ENCODE measurements around the gene ERF.
A peak's percentile ranks its signal among the peaks of the same experiment; 100 is the strongest.

The ERF gene

DNA sequence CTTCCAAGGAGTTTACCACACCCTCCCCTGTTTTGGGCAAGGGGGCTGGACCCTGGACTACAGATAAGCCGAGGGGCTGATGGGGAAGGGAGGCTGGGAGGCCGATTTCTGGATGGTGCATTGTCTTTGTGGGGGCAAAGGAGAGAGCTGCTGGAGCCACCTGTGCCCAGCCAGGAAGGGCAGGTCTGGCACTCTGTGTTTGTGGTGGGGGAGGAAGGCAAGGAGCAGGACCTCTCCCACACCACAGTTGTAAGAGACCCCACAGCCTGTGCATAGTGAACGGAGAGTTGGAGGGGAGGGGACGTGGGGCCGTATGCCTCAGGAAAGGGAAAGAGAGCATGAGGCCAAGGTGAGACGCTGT is 31.0 kb upstream of the ERF start:
- Histone ChIP-seq H3K27me3 (ENCODE audit: insufficient read depth, low read length) (no peaks in the 10 kb centered on the region), H3K9me3 (ENCODE audit: insufficient read depth, low read depth, low read length) (no peaks in the 10 kb centered on the region), H3K27ac (ENCODE audit: low read length) (no peak overlapping the region), H3K4me1 (ENCODE audit: insufficient read depth, low read length) (peaks cover 24% of the 10 kb centered on the region), H3K4me3 (ENCODE audit: low read length) (peak overlapping the region; percentile 70; the same call in 1 of the 2 replicates), H3K36me3 (ENCODE audit: insufficient read depth, low read depth, low read length) (peaks cover 40% of the 10 kb centered on the region), H3K9ac (ENCODE audit: low read depth, low read length) (no peak overlapping the region; the same call in 1 of the 2 replicates)

DNA sequence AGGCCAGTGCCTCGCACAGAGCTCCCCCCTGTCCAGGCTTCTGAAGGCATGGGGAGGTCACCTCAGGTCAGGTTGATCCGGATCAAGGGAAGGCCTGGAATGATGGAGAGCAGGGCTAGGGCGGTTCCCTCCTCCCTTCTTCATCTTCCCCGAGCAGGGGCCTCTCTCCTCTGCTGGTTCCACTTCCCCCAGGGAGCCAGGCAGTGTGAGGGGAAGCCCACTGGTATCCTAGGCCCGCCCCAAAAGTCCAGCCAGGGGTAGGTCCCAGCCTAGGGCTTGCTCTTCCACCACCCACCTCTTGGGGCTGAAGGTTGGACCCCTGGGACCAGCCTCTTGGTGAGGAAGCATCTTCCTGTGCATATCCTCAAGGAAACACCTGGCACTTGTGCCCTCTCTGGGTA is 30.6 kb upstream of the ERF start:
- peak overlapping the region; percentile 70 for H3K4me3 ChIP-seq (ENCODE audit: low read length)

DNA sequence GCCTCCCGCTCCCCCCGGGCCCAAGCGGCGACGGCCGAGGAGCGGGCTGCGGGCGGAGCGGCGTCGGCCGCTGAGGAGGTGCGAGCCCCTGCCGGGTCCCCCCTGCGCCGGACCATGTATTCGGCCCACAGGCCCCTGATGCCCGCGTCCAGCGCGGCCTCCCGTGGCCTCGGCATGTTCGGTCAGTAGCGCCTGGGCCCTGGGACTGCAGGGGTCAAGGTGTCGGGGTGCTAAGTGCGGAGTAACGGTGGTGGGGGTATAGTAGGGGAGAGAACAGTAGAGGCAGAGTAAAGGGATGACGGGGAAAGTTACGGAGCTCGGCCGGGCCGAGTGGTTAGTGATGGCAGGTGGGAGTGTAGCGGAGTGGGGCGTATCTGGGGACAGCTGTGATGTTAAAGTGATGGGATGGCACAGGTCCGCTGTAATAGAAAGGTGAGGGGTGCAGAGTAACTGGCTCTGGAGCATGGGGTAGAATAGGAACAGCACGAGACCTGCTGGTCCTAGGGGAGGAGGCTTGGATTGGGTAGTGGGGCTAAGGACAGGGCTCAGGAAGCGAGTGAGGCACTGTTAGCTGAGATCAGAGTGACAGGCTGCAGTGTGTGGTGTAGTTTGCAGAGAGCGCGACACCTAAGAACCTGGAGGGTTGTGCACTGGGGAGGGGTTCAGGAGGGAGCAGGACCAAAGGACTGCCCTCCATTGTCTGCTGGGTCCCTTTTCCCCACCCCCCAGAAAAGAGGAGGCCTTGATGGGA is 29.8 kb upstream of the ERF start:
- Histone ChIP-seq H3K27me3 (ENCODE audit: insufficient read depth, low read length) (no peaks in the 10 kb centered on the region), H3K9ac (ENCODE audit: low read depth, low read length) (peak overlapping the region; percentile 73), H3K4me3 (ENCODE audit: low read length) (peak overlapping the region; percentile 70), H3K36me3 (ENCODE audit: insufficient read depth, low read depth, low read length) (peaks cover 28% of the 10 kb centered on the region), H3K27ac (ENCODE audit: low read length) (no peak overlapping the region), H3K9me3 (ENCODE audit: insufficient read depth, low read depth, low read length) (no peaks in the 10 kb centered on the region), H3K4me1 (ENCODE audit: insufficient read depth, low read length) (peaks cover 24% of the 10 kb centered on the region)

More for the DNA sequence above, 30.6 kb upstream of the ERF start:
- Histone ChIP-seq H3K9ac (ENCODE audit: low read depth, low read length) (peak overlapping the region; percentile 73; the same call in 1 of the 2 replicates), H3K27ac (ENCODE audit: low read length) (no peak overlapping the region), H3K4me1 (ENCODE audit: insufficient read depth, low read length) (peaks cover 24% of the 10 kb centered on the region), H3K36me3 (ENCODE audit: insufficient read depth, low read depth, low read length) (peaks cover 35% of the 10 kb centered on the region), H3K9me3 (ENCODE audit: insufficient read depth, low read depth, low read length) (no peaks in the 10 kb centered on the region), H3K27me3 (ENCODE audit: insufficient read depth, low read length) (no peaks in the 10 kb centered on the region)

DNA sequence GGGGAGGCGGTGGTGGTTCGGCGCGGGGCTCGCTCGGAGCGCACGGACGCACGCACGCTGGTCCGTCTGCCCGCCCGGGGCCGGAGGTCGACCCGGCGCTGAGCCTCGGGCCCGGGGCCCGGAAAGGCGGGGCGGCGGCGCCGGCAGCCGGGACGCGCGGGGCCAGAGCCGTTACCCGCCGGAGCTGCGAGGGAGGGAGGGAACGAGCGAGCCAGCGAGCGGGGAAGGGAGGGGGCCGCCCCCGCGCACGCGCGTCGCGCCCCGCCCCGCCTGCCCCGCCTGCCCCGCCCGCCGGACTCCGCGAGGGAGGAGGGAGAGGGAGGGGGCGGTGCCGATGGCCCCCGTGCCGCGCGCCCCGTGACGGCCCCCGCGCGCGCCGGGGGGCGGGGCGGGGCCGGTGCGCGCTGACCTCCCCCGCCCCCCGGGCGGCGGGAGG is 29.2 kb upstream of the ERF start:
- peaks cover 21% of the 10 kb centered on the region for H3K36me3 ChIP-seq (ENCODE audit: insufficient read depth, low read depth, low read length)
- H3K9ac ChIP-seq (ENCODE audit: low read depth, low read length), result no peak overlapping the region
- no peak overlapping the region for H3K27ac ChIP-seq (ENCODE audit: low read length)
- H3K27me3 ChIP-seq (ENCODE audit: insufficient read depth, low read length), result no peaks in the 10 kb centered on the region
- no peaks in the 10 kb centered on the region for H3K9me3 ChIP-seq (ENCODE audit: insufficient read depth, low read depth, low read length)
- H3K4me1 ChIP-seq (ENCODE audit: insufficient read depth, low read length), result peaks cover 24% of the 10 kb centered on the region
- no peak overlapping the region; the same call in 1 of the 2 replicates for H3K4me3 ChIP-seq (ENCODE audit: low read length)

DNA sequence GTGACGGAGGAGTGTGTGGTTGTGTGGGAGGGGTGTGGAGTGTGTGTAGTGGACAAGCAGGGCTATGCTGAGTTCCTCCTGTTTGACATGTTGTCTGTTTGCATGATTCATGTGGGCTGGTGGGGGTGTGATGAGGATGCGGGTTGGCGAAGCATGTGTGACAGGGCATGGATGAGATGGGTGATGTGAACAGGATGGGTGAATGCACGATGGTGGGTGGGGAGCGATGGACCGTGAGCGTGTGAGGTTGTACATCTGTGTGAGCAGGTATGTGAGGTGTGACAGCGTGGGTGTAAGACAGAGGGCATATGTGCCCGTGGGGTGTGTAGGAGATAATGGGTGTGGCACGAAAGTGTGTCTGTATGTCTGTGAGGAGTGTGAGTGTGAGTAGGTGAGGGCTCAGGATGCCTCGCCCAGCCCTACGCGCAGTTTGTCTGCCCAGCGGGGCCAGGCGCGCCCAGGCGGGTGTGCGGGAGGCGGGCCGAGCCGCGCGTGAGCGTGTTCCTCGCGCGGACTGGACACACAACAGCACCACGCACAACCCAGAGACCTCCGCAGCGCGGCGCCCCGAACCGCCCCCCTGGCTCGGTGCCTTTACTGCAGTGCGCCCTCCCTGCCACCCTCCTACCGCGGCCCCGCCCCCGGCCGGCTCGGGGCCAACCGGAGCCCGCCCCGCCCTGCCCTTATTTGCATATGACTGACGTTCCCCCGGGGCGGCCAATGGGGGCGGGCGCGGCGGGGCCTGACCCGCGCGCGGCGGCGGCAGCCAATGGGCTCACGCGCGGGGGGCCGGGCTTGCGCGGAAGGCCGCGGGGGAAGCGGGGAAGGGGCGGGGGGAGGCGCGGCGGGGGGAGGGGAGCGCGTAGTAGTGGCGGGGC is 28.5 kb upstream of the ERF start:
- peak overlapping the region; percentile 65; the same call in 1 of the 2 replicates for H3K9ac ChIP-seq (ENCODE audit: low read depth, low read length)
- peak overlapping the region; percentile 46 for H3K27ac ChIP-seq (ENCODE audit: low read length)
- peaks cover 14% of the 10 kb centered on the region for H3K36me3 ChIP-seq (ENCODE audit: insufficient read depth, low read depth, low read length)
- H3K4me1 ChIP-seq (ENCODE audit: insufficient read depth, low read length), result peaks cover 24% of the 10 kb centered on the region
- no peaks in the 10 kb centered on the region for H3K9me3 ChIP-seq (ENCODE audit: insufficient read depth, low read depth, low read length)
- H3K4me3 ChIP-seq (ENCODE audit: low read length), result peak overlapping the region; percentile 70
- H3K27me3 ChIP-seq (ENCODE audit: insufficient read depth, low read length), result no peaks in the 10 kb centered on the region

DNA sequence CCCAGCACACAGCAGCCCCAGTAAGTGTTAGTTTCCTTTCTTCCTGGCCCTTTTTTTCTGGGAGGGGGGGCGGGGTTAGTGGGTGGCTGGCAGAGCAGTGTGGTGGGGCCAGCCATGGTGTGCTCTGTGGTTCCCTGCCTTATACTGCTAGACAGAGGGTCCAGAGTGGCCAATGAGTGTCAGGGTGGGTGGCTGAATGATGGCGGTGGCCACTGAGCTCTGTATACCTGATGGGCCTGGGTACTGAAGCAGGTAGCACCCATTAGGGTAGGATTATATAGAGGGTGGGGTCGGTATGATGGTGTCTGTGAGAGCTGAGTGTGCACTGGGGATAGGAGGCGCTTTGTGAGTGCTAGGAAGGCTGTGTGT is 27.9 kb upstream of the ERF start:
- H3K4me3 ChIP-seq (ENCODE audit: low read length), result peak overlapping the region; percentile 70; the same call in 1 of the 2 replicates
- no peak overlapping the region; the same call in 1 of the 2 replicates for H3K9ac ChIP-seq (ENCODE audit: low read depth, low read length)
- H3K36me3 ChIP-seq (ENCODE audit: insufficient read depth, low read depth, low read length), result peaks cover 8% of the 10 kb centered on the region
- peaks cover 24% of the 10 kb centered on the region for H3K4me1 ChIP-seq (ENCODE audit: insufficient read depth, low read length)
- no peaks in the 10 kb centered on the region for H3K27me3 ChIP-seq (ENCODE audit: insufficient read depth, low read length)
- no peaks in the 10 kb centered on the region for H3K9me3 ChIP-seq (ENCODE audit: insufficient read depth, low read depth, low read length)
- H3K27ac ChIP-seq (ENCODE audit: low read length), result no peak overlapping the region

DNA sequence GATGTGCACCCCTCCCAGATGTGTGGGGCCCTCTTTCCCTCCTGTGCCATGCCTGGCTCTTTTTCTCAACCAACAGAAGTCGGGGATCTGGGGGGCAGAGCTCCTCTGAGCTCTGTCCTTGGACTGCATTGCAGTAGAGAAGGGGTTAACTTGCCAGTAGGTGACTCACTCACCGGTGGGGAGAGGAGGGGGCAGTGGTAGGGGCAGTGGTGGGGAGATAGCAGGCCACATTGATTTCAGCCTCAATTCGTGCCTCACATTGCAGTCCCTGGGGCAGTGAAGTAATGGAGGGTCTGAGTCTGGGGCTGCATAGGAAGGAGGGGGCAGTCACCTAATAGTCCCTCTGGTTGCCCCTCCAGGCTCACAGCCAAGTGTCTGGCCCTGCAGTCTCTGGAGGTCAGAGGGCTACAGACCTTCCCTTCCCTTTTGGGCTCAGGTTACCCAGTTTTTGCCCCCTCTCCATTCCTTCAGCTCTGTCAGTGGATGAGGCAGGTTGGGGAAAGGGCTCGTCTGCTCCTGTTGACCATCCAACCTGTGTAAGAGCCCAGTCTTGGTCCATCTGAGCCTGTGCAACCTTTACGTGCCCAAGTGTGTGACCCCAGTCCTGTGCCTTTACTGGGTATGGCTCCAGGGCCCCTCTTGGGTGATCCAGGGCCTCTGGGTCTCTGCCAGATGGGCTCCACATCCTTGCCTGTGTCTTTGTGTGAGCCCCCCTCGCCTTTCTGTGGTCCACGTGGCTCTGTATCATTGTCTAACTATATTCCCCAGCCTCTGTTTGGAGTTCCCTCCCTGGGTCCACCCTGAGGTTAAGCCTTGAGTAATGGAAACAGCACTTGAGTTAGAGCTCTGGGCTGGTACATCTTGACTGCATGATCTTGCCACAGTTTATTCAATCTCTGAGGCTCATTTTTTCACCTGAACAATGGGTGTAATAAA is 27.2 kb upstream of the ERF start:
- Histone ChIP-seq H3K4me3 (ENCODE audit: low read length) (peak overlapping the region; percentile 59), H3K27me3 (ENCODE audit: insufficient read depth, low read length) (no peaks in the 10 kb centered on the region), H3K9me3 (ENCODE audit: insufficient read depth, low read depth, low read length) (no peaks in the 10 kb centered on the region), H3K36me3 (ENCODE audit: insufficient read depth, low read depth, low read length) (peaks cover under 1% of the 10 kb centered on the region; the same call in 1 of the 2 replicates), H3K4me1 (ENCODE audit: insufficient read depth, low read length) (peaks cover 24% of the 10 kb centered on the region), H3K9ac (ENCODE audit: low read depth, low read length) (peak overlapping the region; percentile 74; the same call in 1 of the 2 replicates), H3K27ac (ENCODE audit: low read length) (no peak overlapping the region)

DNA sequence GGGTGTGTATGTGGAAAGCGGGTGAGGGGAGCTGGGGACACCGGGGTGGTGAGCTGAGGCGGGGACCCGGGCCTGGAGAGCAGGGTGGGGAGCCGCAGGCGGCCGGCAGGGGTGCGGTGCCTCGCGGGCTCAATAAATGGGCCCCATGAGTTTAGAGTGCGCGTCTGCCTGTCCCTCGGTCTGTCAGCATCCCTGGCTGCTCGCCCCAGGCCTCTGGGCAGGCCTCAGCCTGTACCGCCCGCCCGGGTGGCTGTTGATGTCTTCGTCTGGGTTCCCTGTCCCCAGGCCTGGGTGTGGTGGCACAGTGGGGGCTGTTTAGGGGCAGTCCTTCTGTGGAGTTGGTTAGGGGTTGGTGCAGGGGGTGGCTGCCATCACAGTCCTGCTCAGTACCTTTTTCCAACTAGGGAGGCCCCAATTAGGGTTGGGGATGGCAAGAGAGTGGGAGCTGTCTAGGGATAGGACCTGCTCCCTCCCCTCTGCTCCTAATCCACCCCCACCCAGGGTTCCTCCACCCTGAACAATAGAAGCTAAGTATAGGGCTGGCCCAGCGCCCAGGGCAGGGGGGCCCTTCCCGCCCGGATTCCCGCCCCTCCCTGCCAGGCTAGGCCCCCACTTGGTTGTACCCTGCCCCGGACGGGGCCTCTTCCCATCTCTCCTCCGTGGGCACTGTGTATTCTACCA is 26.4 kb upstream of the ERF start:
- Histone ChIP-seq H3K9me3 (ENCODE audit: insufficient read depth, low read depth, low read length) (no peaks in the 10 kb centered on the region), H3K36me3 (ENCODE audit: insufficient read depth, low read depth, low read length) (no peaks in the 10 kb centered on the region), H3K4me1 (ENCODE audit: insufficient read depth, low read length) (peaks cover 24% of the 10 kb centered on the region), H3K27ac (ENCODE audit: low read length) (no peak overlapping the region), H3K9ac (ENCODE audit: low read depth, low read length) (peak overlapping the region; percentile 74; the same call in 1 of the 2 replicates), H3K4me3 (ENCODE audit: low read length) (peak overlapping the region; percentile 59), H3K27me3 (ENCODE audit: insufficient read depth, low read length) (no peaks in the 10 kb centered on the region)

DNA sequence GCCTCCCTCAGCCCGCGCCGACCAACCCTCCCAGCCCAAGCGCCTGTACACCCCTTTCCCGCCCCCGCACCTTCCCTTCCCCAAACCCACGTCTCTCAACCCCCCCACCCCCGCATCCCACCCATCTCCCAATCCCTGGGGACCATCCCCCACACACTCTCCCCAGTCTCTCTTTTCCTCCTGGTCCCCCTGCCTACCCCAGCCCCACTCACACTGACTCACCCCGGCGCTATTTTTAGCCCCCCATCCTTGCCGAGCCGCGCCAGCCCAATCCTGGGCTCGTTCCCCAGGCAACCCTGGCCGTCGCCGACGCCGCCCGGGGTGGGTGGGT is 25.9 kb upstream of the ERF start:
- Histone ChIP-seq H3K4me3 (ENCODE audit: low read length) (peak overlapping the region; percentile 85; the same call in 1 of the 2 replicates), H3K4me1 (ENCODE audit: insufficient read depth, low read length) (peaks cover 22% of the 10 kb centered on the region), H3K9me3 (ENCODE audit: insufficient read depth, low read depth, low read length) (no peaks in the 10 kb centered on the region), H3K27ac (ENCODE audit: low read length) (no peak overlapping the region), H3K9ac (ENCODE audit: low read depth, low read length) (no peak overlapping the region; the same call in 1 of the 2 replicates), H3K36me3 (ENCODE audit: insufficient read depth, low read depth, low read length) (no peaks in the 10 kb centered on the region), H3K27me3 (ENCODE audit: insufficient read depth, low read length) (no peaks in the 10 kb centered on the region)

DNA sequence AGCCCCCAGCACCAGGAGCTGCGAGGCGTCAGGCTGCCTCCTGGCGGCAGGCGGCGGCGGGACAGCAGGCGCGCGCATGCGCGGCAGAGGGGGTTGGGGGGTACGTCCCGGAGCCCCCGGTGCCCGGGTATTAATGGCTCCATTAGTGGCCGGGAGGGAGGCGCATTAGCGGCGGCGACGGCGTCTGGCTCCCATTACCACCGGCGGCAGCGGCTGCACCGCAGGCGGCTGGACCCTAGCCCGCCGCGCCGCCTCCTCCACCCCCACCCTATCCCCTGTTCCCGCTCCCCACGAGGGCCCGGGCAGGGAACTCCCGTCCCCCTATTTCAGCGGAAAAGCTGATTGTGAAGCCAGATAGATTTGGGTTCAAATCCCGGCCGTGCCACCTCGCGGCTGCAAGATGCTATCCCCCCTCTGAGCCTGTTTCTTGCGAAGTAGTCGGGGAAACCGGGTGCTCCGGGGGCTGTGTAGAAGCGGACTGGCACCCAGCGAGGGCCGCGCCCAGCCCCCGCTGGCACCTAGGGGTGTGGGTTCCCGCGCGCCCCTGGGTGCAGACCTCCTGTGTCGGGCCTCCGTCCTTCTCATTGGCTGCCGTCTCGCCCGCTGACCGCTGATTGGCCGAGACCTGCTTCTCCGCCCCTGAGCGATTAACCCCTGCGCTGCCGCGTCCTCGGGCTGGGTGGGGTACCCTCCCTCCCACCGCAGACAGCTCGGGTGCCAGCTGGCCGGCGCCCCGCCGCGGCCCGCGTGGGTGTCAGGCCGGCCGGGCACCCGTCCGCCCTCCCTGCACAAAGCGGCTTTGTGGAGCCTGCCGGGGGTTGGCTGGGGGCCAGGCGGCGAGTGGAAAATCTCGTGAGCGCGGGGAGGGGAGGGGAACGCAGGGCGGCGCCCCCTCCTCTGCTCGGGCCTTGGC is 25.2 kb upstream of the ERF start:
- Histone ChIP-seq H3K4me3 (ENCODE audit: low read length) (peak overlapping the region; percentile 85), H3K36me3 (ENCODE audit: insufficient read depth, low read depth, low read length) (no peaks in the 10 kb centered on the region), H3K27me3 (ENCODE audit: insufficient read depth, low read length) (no peaks in the 10 kb centered on the region), H3K27ac (ENCODE audit: low read length) (no peak overlapping the region), H3K9ac (ENCODE audit: low read depth, low read length) (peak overlapping the region; percentile 79; the same call in 1 of the 2 replicates), H3K9me3 (ENCODE audit: insufficient read depth, low read depth, low read length) (no peaks in the 10 kb centered on the region), H3K4me1 (ENCODE audit: insufficient read depth, low read length) (peaks cover 17% of the 10 kb centered on the region)
